ENCODE results near the gene CDH16.

GRCh38 chr16:66874079-66874775 lies 44.5 kb downstream of the CDH16 start:
- TF ChIP-seq CTCF (IDR thresholded peaks at IDR 0.05; ENCODE audit: extremely low read depth in 1 of 2, insufficient read depth in 1 of 2, low read depth in 1 of 2, low read length in 2 of 2) (no peak), POLR2A (IDR thresholded peaks at IDR 0.05; ENCODE audit: low read depth, low read length) (no peak), EZH2 (IDR thresholded peaks at IDR 0.05; ENCODE audit: borderline replicate concordance, low read depth, low read length, severe bottlenecking) (no peak), JUN (IDR thresholded peaks at IDR 0.05; ENCODE audit: borderline replicate concordance, insufficient read depth, insufficient read length, low read depth) (no peak), POLR2AphosphoS5 (IDR thresholded peaks at IDR 0.05; ENCODE audit: insufficient read depth, low read depth, low read length) (no peak), MYC (IDR thresholded peaks at IDR 0.05; ENCODE audit: low read depth, low read length) (no peak), MAX (IDR thresholded peaks at IDR 0.05; ENCODE audit: insufficient read depth, insufficient read length) (no peak), FOS (IDR thresholded peaks at IDR 0.05; ENCODE audit: borderline replicate concordance, insufficient read depth, low read length) (no peak)
